ENCODE measurements around the gene TRERF1. TPM values are rescaled to one million over a fixed set of nuclear protein-coding genes. Genes with fewer than 3 reads are reported as not detected.

The TRERF1 gene
- total and polyA plus RNA-seq, 2 of the 4 experiments (the other 2 are of a cell fraction): 6.3 to 9.9 TPM

GRCh38 chr6:42446996-42447395 is 4.7 kb downstream of the TRERF1 start:
- no peaks in the 10 kb centered on the region for H3K27me3 ChIP-seq (ENCODE audit: control insufficient read depth, insufficient read depth, low read length)
- H3K4me3 ChIP-seq (ENCODE audit: insufficient read depth, low read depth, low read length): no peak overlapping the region
- H2AK9ac ChIP-seq (replicated peaks; ENCODE audit: low read depth, low read length, poor library complexity): no peak overlapping the region
- no peak overlapping the region for H2AFZ ChIP-seq (replicated peaks; ENCODE audit: low read length, poor library complexity)
- TF ChIP-seq SMC3 (IDR thresholded peaks at IDR 0.05; ENCODE audit: low read depth, low read length) (no peak), BHLHE40 (IDR thresholded peaks at IDR 0.05; ENCODE audit: low read depth, low read length) (no peak), RAD21 (IDR thresholded peaks at IDR 0.05; ENCODE audit: low read length) (no peak), MXI1 (IDR thresholded peaks at IDR 0.05; ENCODE audit: borderline replicate concordance, low read depth, low read length) (no peak), ELK1 (IDR thresholded peaks at IDR 0.05; ENCODE audit: borderline replicate concordance, low read depth, low read length) (no peak), CTCF (conservative IDR thresholded peaks at IDR 0.05; ENCODE audit: low read depth, low read length) (no peak)
- no peak overlapping the region for H3K14ac ChIP-seq (replicated peaks; ENCODE audit: low read depth, low read length)
- no peak overlapping the region for H2BK120ac ChIP-seq (ENCODE audit: low read depth, low read length)
- intact Hi-C loops (cut with micrococcal nuclease): loop anchor here (10.0 kb wide), 1 partner anchor 92 kb away; no protein-coding TSS in a partner anchor
- peaks cover 19% of the 10 kb centered on the region for H3K4me1 ChIP-seq (ENCODE audit: control insufficient read depth, insufficient read depth, low read length)
- H4K20me1 ChIP-seq (ENCODE audit: insufficient read depth, low read length): peaks cover 18% of the 10 kb centered on the region
- H3K27ac ChIP-seq (ENCODE audit: insufficient read depth, low read length): no peak overlapping the region
- no peaks in the 10 kb centered on the region for H3K36me3 ChIP-seq (ENCODE audit: control insufficient read depth, insufficient read depth, low read length)
- no peak overlapping the region for H3K4ac ChIP-seq (ENCODE audit: low read depth, low read length)
- H2BK5ac ChIP-seq (ENCODE audit: low read depth, low read length, poor library complexity, severe bottlenecking): no peak overlapping the region
- H3K9ac ChIP-seq (ENCODE audit: low read depth, low read length): no peak overlapping the region
- no peak overlapping the region for H4K5ac ChIP-seq (ENCODE audit: low read depth, low read length)
- ATAC-seq (ENCODE audit: low read depth): no peak
- no peak overlapping the region for H4K91ac ChIP-seq (ENCODE audit: insufficient read depth, low read depth, low read length)
- H3K18ac ChIP-seq (ENCODE audit: low read depth, low read length): no peak overlapping the region
- no peak overlapping the region for H3K56ac ChIP-seq (ENCODE audit: extremely low read depth, insufficient read depth, low read length)
- in situ Hi-C loops (cut with MboI; ENCODE audit: low sequenced_read_pairs): no loop called here
- ChIA-PET POLR2A (ENCODE audit: unreplicated experiment) (interaction anchor here (0.6 kb wide), 1 partner anchor 232 kb away, joined by 3 read pairs; no protein-coding TSS in a partner anchor), CTCF (interaction anchor here (0.5 to 1.1 kb wide), 2 partner anchors 20 to 101 kb away, joined by 3 read pairs; no protein-coding TSS in a partner anchor)
- no peak overlapping the region for H2AK5ac ChIP-seq (ENCODE audit: low read depth, low read length)
- WGBS, 2 experiments (ENCODE audit: extremely low coverage in 2 of 2, insufficient read length in 1 of 2): no CpG with 5 or more reads among the region's 3 CpGs
- H2BK20ac ChIP-seq (ENCODE audit: low read depth, low read length): no peak overlapping the region
- no peak for DNase-seq
- H4K8ac ChIP-seq (ENCODE audit: low read depth in 2 of 2, low read length in 2 of 2): no peak overlapping the region
- H3K4me2 ChIP-seq (ENCODE audit: low read depth, low read length): no peak overlapping the region
- dilution Hi-C loops (cut with HindIII; ENCODE audit: low sequenced_read_pairs, unreplicated experiment): no loop called here
- H3K9me1 ChIP-seq (ENCODE audit: insufficient read depth, low read length): peaks cover 17% of the 10 kb centered on the region
- H2BK15ac ChIP-seq (ENCODE audit: low read depth, low read length): no peak overlapping the region
- H3K9me3 ChIP-seq (ENCODE audit: control insufficient read depth, insufficient read depth, low read length): no peaks in the 10 kb centered on the region
- no peak overlapping the region for H3K23ac ChIP-seq (ENCODE audit: low read depth, low read length)
- peaks cover 38 to 85% of the 10 kb centered on the region in 2 experiments for H3K79me1 ChIP-seq (ENCODE audit: low read depth in 1 of 2, low read length in 2 of 2)
- no TSS peak for BruUV-seq (replicated peaks)

Measured in IMR-90 (cell line).